ENCODE measurements around the gene SLC25A53. TPM values are rescaled to one million over a fixed set of nuclear protein-coding genes. Genes with fewer than 3 reads are reported as not detected.

Gene SLC25A53, protein sequence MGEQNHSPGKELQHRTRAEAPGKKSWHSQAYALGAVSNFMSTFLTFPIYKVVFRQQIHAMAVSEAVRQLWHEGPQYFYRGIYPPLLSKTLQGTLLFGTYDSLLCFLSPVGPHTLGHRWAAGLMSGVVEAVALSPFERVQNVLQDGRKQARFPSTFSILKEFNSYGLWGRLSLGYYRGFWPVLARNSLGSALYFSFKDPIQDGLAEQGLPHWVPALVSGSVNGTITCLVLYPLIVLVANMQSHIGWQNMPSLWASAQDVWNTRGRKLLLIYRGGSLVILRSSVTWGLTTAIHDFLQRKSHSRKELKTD
- total RNA-seq = 1 to 10 TPM; 4.2 to 8.1 TPM

DNA sequence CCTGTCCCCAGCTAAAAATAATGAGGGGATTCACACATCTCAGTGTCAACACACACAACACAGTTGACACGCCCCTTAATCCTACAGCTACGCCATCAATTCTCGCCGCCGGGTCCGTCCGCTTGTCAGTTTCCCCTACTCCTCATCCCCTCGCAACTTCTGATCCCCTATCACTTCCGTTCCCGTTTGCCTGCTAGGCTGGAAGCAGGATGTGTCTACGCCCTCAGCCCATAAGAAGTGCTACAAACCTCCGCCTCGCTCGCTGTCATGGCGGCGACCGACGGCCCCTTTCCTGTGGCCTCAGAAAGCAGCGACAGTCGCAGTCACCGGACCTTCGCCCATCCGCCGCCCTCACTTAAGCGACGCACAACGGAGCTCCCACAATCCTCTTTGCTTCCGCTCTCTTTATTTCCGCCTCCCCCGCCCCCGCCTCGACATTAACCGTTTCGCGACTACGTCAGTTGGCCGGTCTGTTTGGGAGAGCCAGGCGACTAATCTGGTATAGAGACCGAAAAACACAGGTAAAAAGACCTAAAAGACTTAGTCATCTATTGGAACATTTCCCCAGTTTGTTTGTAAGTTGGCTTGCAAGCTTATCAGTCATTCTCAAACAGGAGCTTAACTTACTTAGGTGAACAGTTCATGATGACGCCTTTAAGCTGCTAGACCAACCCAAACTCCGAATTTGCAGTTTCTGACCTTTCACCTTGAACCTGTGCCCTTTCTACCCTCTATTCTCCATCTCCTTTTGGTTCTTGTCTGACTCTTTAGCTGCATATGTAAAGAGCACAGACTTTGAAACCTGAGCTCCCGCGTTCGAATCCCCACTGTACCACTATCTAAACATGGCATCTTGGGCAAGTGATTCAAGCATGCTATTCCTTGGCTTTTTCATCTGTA, at the start of gene SLC25A53:
TSS of gene SLC25A53 (minus strand) at position 380 of the 900 bp plus-strand sequence. CDS start 51,752 bp downstream, outside the sequence.
- DNase-seq (ENCODE audit: low spot score in 2 of 2) (peak; percentile 61 to 78), ATAC-seq (peak; percentile 91 to 93)
- no peaks in the 10 kb centered on the region for H3K9me3 Mint-ChIP-seq
- peak within 1 kb of the TSS; percentile 99 to 100 for H3K27ac Mint-ChIP-seq
- H3K36me3 Mint-ChIP-seq = peaks cover 0 to 9% of the 10 kb centered on the region in 2 donors

- DNase-seq (ENCODE audit: low spot score in 2 of 2) (no peak), ATAC-seq (no peak)
- H3K36me3 Mint-ChIP-seq = no peaks in the 10 kb centered on the region
- H3K9me3 Mint-ChIP-seq = no peaks in the 10 kb centered on the region
- H3K27ac Mint-ChIP-seq = no peak overlapping the region
Measured at GRCh38 chrX:104205548-104205947, 48.7 kb upstream of the SLC25A53 start.

DNA sequence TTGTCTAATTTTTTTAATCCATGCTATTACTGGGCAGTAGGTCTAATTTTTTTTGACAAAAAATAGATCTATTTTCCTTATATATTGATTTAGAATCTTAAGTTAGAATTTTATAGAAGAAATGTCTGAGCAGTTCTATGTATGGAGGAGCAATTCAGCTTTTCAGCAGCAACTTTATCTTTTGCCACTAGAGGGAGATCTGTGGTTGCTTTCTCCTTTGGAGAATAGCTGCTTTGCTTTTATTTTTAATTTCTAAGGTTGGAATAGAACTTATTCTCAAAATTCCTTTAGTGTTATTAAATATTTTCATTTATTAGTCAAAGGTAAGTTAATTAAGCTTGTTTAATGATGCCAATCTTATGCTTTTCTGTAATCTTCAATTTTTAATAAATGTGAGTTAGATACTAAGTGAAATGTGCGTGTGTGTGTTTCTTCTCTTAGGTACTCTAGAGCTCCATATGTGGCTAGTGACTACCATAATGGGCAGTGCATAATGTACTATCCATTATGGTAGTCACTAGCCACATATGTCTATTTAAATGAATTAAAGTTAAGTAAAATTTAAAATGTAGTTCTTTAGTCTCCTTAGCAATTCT, 38.8 kb upstream of the SLC25A53 start:
- Mint-ChIP-seq H3K27ac (no peak overlapping the region), H3K36me3 (no peaks in the 10 kb centered on the region), H3K9me3 (no peaks in the 10 kb centered on the region)
- DNase-seq (ENCODE audit: low spot score in 2 of 2) = no peak
- peak in 1 of 2 donors; percentile 49 for ATAC-seq

DNA sequence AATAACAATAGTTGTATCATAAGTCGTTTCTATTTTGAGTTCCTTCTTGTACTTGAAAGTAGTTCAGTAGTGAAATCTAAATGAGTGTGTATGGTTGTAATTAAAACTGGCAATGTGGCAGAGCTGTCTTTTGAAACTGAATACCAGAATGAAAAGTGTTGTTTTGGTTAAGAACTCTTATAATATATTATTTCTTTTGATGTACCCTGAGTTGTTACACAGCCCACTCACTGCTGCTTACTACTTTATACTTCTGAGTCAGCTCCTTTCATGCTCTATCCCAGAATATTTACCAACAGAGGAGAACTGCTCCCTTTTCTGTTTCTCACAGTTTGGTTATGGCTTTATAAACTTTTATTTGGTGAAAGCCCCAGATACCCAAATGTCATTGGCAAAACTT, 38.2 kb upstream of the SLC25A53 start:
- peak in 1 of 2 donors; percentile 88 for ATAC-seq

DNA sequence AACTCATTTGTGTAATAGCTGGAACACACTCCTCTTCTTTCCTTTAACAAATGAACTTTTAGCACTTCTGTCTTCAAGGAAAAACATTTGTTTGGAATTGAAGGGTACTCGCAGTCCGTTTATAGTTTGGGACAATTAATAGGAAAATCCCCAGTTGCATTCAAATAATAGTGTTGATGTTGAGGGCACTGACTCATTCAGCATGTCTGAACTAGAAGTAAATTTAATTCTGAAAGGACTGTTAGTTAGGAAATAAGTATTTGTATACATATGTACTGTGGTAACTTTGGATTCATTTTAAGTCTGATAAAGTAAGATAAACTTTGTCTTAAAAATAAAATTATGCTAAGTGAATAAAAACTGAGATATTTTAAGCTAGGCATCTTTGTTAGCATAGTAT, 36.7 kb upstream of the SLC25A53 start:
- no peak for ATAC-seq
- DNase-seq (ENCODE audit: low spot score in 2 of 2) = no peak
- Mint-ChIP-seq H3K36me3 (no peaks in the 10 kb centered on the region), H3K27ac (no peak overlapping the region), H3K9me3 (no peaks in the 10 kb centered on the region)

More for the DNA sequence above, 38.2 kb upstream of the SLC25A53 start:
- H3K36me3 Mint-ChIP-seq = no peaks in the 10 kb centered on the region
- H3K27ac Mint-ChIP-seq = peak overlapping the region in 1 of 2 donors; percentile 14
- no peak for DNase-seq (ENCODE audit: low spot score in 2 of 2)
- no peaks in the 10 kb centered on the region for H3K9me3 Mint-ChIP-seq

GRCh38 chrX:104189837-104190236, 33.0 kb upstream of the SLC25A53 start:
- no peaks in the 10 kb centered on the region for H3K9me3 Mint-ChIP-seq
- no peak overlapping the region for H3K27ac Mint-ChIP-seq
- DNase-seq (ENCODE audit: low spot score in 2 of 2) (no peak), ATAC-seq (peak in 1 of 2 donors; percentile 61)
- H3K36me3 Mint-ChIP-seq = no peaks in the 10 kb centered on the region

DNA sequence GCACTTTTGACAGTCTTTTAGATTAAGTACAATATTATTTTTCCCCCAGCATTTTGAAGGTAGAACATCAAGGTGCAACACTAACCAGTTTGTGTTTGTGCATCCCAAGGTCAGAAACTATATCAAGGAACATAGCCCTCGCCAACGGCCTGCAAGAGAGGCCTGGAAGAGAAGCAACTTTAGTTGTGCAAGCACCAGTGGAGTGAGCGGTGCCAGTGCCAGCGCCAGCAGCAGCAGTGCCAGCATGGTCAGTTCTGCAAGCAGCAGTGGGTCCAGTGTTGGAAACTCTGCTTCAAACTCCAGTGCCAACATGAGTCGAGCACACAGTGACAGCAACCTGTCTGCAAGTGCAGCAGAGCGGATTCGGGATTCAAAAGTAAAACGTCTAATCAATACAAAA, 31.1 kb upstream of the SLC25A53 start:
- ATAC-seq (no peak), DNase-seq (ENCODE audit: low spot score in 2 of 2) (no peak)
- no peak overlapping the region for H3K27ac Mint-ChIP-seq
- H3K36me3 Mint-ChIP-seq = no peaks in the 10 kb centered on the region
- H3K9me3 Mint-ChIP-seq = no peaks in the 10 kb centered on the region

DNA sequence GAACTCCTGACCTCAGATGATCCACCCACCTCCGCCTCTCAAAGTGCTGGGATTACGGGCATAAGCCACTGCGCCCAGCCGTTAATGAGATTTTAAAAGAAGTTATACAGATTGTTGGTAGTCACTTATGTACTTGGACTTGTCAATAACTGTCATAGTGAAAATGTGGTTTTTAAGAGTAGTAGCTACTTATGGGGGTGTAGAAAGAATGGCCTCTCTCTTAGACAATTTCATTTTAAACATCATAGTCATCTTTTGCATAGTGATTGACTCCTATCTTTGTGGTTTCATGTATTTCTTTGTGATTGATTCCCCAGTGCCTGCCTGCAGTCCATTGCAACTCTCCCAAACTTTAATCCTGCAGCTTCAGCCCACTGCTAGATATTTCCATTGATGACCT, 26.9 kb upstream of the SLC25A53 start:
- DNase-seq (ENCODE audit: low spot score in 2 of 2) (no peak), ATAC-seq (peak; percentile 29 to 95)
- Mint-ChIP-seq H3K9me3 (no peaks in the 10 kb centered on the region), H3K27ac (no peak overlapping the region), H3K36me3 (no peaks in the 10 kb centered on the region)

- ATAC-seq (no peak), DNase-seq (ENCODE audit: low spot score in 2 of 2) (no peak)
- Mint-ChIP-seq H3K36me3 (peaks cover 0 to 4% of the 10 kb centered on the region in 2 donors), H3K27ac (no peak overlapping the region), H3K9me3 (no peaks in the 10 kb centered on the region)
Measured at GRCh38 chrX:104173841-104174240, 17.0 kb upstream of the SLC25A53 start.

DNA sequence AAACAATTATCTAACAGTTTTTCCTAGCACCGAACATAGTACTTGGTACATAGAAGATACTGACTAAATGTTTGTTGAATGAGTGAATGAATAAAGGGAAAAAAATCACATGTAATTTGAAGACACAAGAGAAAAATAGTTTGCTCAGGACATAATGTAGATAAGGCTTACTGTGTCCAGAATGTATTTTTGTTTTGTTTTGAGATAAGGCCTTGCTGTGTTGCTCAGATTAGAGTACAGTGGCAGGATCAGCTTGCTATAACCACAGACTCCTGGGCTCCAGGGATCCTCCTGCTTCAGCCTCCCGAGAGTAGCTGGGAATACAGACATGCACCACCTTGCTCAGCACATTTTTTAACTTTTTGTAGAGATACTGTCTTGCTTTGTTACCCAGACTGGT, 16.0 kb upstream of the SLC25A53 start:
- DNase-seq (ENCODE audit: low spot score in 2 of 2) = no peak
- ATAC-seq = no peak
- no peaks in the 10 kb centered on the region for H3K9me3 Mint-ChIP-seq
- no peak overlapping the region for H3K27ac Mint-ChIP-seq
- peaks cover 0 to 4% of the 10 kb centered on the region in 2 donors for H3K36me3 Mint-ChIP-seq

- ATAC-seq (no peak), DNase-seq (ENCODE audit: low spot score in 2 of 2) (no peak)
- no peaks in the 10 kb centered on the region for H3K9me3 Mint-ChIP-seq
- peaks cover 0 to 4% of the 10 kb centered on the region in 2 donors for H3K36me3 Mint-ChIP-seq
- no peak overlapping the region for H3K27ac Mint-ChIP-seq
Measured at GRCh38 chrX:104172121-104172520, 15.3 kb upstream of the SLC25A53 start.

DNA sequence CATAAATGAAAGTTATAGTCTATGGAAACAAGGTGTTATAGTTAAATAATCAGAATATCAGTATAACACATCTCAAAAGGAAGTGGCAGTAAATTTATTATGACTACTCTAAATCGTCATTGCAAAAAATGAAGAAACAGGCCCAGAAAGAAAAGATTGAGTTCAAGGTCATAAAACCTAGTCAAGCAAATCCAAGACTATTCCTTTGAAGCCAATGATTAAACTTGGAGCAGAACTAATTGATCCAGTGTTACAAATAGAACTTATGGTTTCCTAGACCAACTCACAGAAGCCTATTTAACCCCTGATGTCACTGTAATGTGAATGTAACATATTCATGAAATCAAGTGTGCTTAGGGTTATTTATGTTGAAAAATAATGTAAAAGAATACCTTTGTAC, 11.3 kb upstream of the SLC25A53 start:
- Mint-ChIP-seq H3K9me3 (no peaks in the 10 kb centered on the region), H3K27ac (no peak overlapping the region), H3K36me3 (peaks cover 0 to 4% of the 10 kb centered on the region in 2 donors)
- DNase-seq (ENCODE audit: low spot score in 2 of 2) (no peak), ATAC-seq (no peak)

DNA sequence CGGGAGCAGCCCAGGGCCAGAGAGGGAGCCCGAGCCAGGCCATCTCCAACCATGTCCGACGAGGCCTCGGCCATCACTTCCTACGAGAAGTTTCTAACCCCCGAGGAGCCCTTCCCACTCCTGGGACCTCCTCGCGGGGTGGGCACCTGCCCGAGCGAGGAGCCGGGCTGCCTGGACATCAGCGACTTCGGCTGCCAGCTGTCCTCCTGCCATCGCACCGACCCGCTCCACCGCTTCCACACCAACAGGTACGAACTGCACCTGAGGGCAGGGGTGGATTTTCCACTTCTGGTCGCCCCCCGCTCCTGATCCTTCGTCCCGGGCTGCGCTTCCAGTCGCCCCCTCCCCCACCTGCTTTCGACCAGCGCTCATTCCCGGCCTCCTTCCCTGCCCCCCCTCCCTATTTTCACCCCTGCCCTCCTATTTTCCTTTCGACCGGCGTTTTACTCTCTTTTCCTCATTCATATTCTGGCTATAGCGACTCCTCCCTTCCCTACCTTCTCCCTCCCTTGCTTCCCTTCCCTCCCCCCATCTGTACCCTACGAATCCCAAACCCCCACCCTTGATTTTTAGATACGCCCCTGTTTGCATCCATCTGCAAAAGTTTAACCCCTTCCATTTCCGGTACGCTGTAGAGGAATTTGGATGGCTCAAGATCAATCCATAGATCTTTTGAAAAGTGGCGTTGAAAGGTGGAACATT, 10.1 kb upstream of the SLC25A53 start:
- DNase-seq (ENCODE audit: low spot score in 2 of 2) (no peak), ATAC-seq (no peak)
- no peaks in the 10 kb centered on the region for H3K9me3 Mint-ChIP-seq
- peak overlapping the region; percentile 44 to 66 for H3K27ac Mint-ChIP-seq
- H3K36me3 Mint-ChIP-seq = peaks cover 0 to 4% of the 10 kb centered on the region in 2 donors

GRCh38 chrX:104165894-104166734, 9.3 kb upstream of the SLC25A53 start, which contains the start of gene FAM199X:
FAM199X (plus strand) TSS chrX:104166453; CDS start chrX:104166786, 333 bp downstream.
- peak within 1 kb of the TSS; percentile 66 to 81 for H3K27ac Mint-ChIP-seq
- ATAC-seq (peak; percentile 95 to 98), DNase-seq (ENCODE audit: low spot score in 2 of 2) (peak; percentile 82 to 86)
- H3K9me3 Mint-ChIP-seq = no peaks in the 10 kb centered on the region
- peaks cover 0 to 4% of the 10 kb centered on the region in 2 donors for H3K36me3 Mint-ChIP-seq

DNA sequence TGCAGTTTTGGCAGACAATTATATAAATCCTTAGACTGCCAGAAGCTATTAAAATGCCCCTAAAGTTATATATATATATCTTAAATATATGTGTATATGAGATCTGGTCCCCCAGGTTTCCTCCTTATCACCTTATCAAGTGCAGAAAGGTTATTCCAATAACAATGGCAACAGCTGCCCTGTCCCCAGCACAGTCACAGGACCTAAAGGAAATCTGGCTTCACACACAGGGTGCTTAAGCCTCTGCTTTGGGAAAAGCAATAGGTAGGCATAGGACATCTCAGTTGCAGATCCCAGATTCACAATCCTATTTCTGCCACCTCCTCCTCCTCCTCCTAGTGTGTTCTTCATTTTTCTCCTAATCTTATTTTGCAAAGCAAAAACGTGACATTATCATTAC, 5.8 kb downstream of the SLC25A53 start:
- Mint-ChIP-seq H3K36me3 (no peaks in the 10 kb centered on the region), H3K9me3 (no peaks in the 10 kb centered on the region), H3K27ac (no peak overlapping the region)
- DNase-seq (ENCODE audit: low spot score in 2 of 2) = no peak
- ATAC-seq = no peak
